BJ (cell line): ENCODE results near the gene C16orf78. TPM values are rescaled to one million over a fixed set of nuclear protein-coding genes. Genes with fewer than 3 reads are reported as not detected.

ENCODE experiments used
- CTCF ChIA-PET: fragments of 350-600 bp; formaldehyde crosslinking; extraction: SDS; loops from one replicate; lab custom pipeline; 2021; ENCODE audit warnings: antibody characterized with exemption, inconsistent platforms; lab: Yijun Ruan, JAX
- POLR2A ChIA-PET: fragments of 300-600 bp; sonication (Branson Sonifier 250); formaldehyde crosslinking; extraction: SDS; loops from one replicate; lab custom pipeline; 2021; ENCODE audit warnings: antibody characterized with exemption; lab: Charles Lee
- DNase-seq: peaks from one replicate; pipeline ENCODE4 v3.0.0-alpha.2; 2011; ENCODE audit warnings: low read depth
- H3K27me3 ChIP-seq: 2 replicates; pipeline ENCODE4 v1.6.0; 2011; ENCODE audit warnings: low read length; ENCODE audit not compliant: control insufficient read depth, insufficient read depth
- H3K36me3 ChIP-seq: 2 replicates; pipeline ENCODE4 v1.5.1; 2011; ENCODE audit warnings: low read length; ENCODE audit not compliant: control insufficient read depth, insufficient read depth
- H3K4me3 ChIP-seq: 2 replicates; pipeline ENCODE4 v1.5.1; 2011; ENCODE audit warnings: low read depth, mild to moderate bottlenecking, control low read depth, low read length
- CTCF ChIP-seq: IDR thresholded peaks from 2 replicates; pipeline ENCODE4 v1.5.1; 2011; ENCODE audit warnings: low read depth, mild to moderate bottlenecking, control low read depth, inconsistent platforms, low read length, moderate library complexity; ENCODE audit not compliant: insufficient read depth
- polyA plus RNA-seq: library from polyadenylated mRNA; depleted of rRNA; stranded (reverse); fragments of >200 nt; gene quantifications from 2 replicates; pipeline ENCODE4 v1.2.3, GENCODE V29; 2011

Gene C16orf78
- polyA plus RNA-seq, 1 experiment = not detected

- DNase-seq = no peak
- peak; percentile 39 for TF ChIP-seq CTCF
- no peaks in the 10 kb centered on the region for H3K36me3 ChIP-seq
- H3K27me3 ChIP-seq = 0 out of 2 replicates have a peak, but pooled peaks cover 1% of the 10 kb centered on the region
- H3K4me3 ChIP-seq = no peak overlapping the region
- ChIA-PET CTCF (interaction anchor here (0.8 to 6.7 kb wide), 4 partner anchors 10 to 722 kb away, joined by 3 to 74 read pairs (median 4); no protein-coding TSS in a partner anchor), POLR2A (no interaction called here)
Observed at GRCh38 chr16:49352892-49353291, 20.7 kb upstream of the C16orf78 start.

GRCh38 chr16:49353680-49354079 is 19.9 kb upstream of the C16orf78 start:
- POLR2A ChIA-PET = no interaction called here
- CTCF ChIA-PET = no interaction called here
- Histone ChIP-seq H3K27me3 (0 out of 2 replicates have a peak, but pooled peaks cover 1% of the 10 kb centered on the region), H3K4me3 (no peak overlapping the region), H3K36me3 (no peaks in the 10 kb centered on the region)
- TF ChIP-seq CTCF = no peak
- no peak for DNase-seq

GRCh38 chr16:49354101-49354500 is 19.5 kb upstream of the C16orf78 start:
- POLR2A ChIA-PET = no interaction called here
- no peak for TF ChIP-seq CTCF
- 0 out of 2 replicates have a peak, but pooled peaks cover 1% of the 10 kb centered on the region for H3K27me3 ChIP-seq
- CTCF ChIA-PET = no interaction called here
- no peak for DNase-seq
- no peak overlapping the region for H3K4me3 ChIP-seq
- H3K36me3 ChIP-seq = no peaks in the 10 kb centered on the region

GRCh38 chr16:49354991-49355390 is 18.6 kb upstream of the C16orf78 start:
- DNase-seq = no peak
- Histone ChIP-seq H3K4me3 (no peak overlapping the region), H3K36me3 (no peaks in the 10 kb centered on the region), H3K27me3 (0 out of 2 replicates have a peak, but pooled peaks cover 1% of the 10 kb centered on the region)
- ChIA-PET CTCF (no interaction called here), POLR2A (no interaction called here)
- TF ChIP-seq CTCF = no peak

- DNase-seq = no peak
- H3K27me3 ChIP-seq = 0 out of 2 replicates have a peak, but pooled peaks cover 1% of the 10 kb centered on the region
- no peaks in the 10 kb centered on the region for H3K36me3 ChIP-seq
- no peak overlapping the region for H3K4me3 ChIP-seq
- CTCF ChIA-PET = interaction anchor here (0.9 to 1.1 kb wide), 2 partner anchors 9 to 668 kb away, joined by 3 read pairs; no protein-coding TSS in a partner anchor
- POLR2A ChIA-PET = no interaction called here
- no peak for TF ChIP-seq CTCF
Observed at GRCh38 chr16:49355933-49356665, 17.5 kb upstream of the C16orf78 start.
